8988T (cell line): ENCODE measurements around the gene UBE2F.
A peak's percentile ranks its signal among the peaks of the same experiment; 100 is the strongest.
"Not testable (repeated sequence)": the region's sequence is repeated elsewhere in the genome, so short reads cannot be mapped to it uniquely, and the experiment has no call there.

Source experiments
- DNase-seq: peaks from one replicate; pipeline ENCODE4 v3.0.0; 2011

Gene UBE2F

DNA sequence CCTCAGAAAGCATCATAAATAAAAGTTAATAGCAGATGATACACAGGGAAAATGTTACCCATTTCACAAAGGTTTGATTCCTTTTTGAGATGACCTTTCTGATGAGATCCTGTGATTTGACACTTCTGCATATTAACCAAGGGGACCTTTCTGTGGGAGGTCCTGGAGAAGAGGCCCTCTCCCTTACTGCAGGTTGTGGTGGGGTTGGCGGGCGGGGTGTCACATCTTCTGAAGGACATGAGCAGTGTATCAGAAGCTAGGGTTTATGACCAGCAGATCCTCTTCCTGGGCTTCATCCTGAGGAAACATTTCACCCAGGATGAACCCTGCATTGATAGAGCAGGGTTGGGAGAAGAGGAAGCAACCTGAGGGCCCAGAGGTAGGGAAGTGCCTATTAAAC, 56.8 kb downstream of the UBE2F start:
- no peak for DNase-seq

DNA sequence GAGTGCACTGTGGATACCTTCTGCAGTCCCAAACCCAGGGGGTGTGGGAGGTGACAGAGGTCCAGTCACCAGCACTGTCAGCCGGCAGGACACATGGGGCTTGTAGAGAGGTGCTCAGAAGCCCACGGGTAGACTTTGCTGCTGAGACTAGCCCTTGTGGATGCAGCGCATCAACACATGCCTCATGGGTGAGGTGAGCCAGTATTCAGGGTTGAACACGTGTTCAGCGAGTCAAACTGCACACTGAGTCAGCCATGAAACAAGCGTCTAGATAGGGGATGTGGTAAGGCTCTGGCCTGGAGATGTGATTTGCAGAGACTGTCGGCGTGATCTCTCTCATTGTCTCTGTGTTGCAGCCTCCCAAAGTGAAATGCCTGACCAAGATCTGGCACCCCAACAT, 58.2 kb downstream of the UBE2F start:
- no peak for DNase-seq

GRCh38 chr2:238025741-238026360, 59.0 kb downstream of the UBE2F start:
- no peak for DNase-seq

DNA sequence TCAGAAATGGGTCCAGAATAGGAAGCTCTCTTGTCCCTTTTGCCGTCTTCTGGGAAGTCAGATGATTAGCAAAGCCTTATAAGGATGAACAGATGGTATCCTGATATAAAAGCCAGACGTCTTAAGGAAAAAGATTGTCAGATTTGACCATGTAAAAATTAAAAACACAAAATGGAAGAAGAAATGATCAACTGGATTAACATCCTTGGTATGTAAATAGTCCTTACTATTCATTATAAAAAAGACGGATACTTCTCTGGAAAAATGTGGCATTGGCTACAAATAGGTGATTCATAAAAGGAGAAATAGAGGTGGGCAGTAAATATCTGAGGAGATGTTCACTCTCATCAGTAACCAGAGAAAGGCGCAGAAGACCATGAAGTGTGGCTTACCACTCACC, 60.2 kb downstream of the UBE2F start:
- DNase-seq = no peak

DNA sequence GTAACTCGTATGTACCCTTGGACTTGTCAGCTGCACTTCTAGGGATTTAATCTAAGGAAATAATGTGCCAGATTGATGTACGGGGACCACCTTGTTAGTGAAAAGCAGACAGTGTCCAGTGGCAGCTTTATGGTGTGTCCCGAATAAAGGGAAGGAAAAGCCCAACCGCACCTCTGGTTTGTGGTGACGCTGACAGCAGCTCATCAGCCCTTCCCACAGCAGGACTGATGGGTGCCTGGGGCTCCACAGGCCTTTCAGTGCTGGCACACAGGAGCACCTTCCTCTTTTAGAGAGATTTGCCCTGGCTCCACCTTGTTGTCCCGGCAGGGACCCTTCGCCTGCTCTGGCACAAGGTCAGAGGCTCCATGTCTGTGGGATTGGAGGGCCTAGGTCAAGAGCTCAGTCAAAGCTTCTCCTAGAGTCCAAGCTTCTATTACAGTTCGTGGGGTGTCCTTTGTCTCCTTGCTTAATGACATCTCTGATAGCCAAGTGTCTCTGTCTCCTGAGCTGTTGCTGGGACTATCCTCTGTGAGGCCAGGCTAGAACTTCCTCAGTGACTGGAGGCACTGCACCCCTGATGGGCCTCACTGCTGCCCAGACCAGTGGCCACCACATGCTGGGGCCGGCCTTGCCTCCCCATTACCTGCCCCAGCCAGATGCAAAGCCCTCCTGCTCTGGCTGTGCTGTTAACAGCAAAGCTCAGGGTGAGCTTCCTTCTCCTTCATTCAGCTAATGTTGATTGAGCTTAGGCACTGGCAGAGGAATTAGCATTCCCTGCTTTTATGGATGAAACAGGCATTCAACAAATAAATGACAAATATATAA, 61.0 kb downstream of the UBE2F start:
- DNase-seq = no peak

DNA sequence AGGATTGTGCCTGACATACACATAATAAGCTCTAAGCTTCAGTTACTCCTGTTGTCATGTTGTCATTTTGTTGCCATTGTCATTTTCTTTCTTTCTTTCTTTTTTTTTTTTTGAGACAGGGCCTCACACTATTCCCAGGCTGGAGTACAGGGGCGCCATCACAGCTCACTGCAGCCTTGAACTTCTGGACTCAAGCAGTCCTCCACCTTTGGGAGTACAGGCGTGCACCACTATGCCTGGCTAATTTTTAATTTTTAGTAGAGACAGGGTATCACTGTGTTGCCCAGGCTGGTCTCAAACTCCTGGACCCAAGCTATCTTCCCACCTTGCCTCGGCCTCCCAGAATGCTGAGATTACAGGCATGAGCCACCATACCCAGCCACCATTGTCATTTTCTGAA, 63.0 kb downstream of the UBE2F start:
- no peak for DNase-seq

DNA sequence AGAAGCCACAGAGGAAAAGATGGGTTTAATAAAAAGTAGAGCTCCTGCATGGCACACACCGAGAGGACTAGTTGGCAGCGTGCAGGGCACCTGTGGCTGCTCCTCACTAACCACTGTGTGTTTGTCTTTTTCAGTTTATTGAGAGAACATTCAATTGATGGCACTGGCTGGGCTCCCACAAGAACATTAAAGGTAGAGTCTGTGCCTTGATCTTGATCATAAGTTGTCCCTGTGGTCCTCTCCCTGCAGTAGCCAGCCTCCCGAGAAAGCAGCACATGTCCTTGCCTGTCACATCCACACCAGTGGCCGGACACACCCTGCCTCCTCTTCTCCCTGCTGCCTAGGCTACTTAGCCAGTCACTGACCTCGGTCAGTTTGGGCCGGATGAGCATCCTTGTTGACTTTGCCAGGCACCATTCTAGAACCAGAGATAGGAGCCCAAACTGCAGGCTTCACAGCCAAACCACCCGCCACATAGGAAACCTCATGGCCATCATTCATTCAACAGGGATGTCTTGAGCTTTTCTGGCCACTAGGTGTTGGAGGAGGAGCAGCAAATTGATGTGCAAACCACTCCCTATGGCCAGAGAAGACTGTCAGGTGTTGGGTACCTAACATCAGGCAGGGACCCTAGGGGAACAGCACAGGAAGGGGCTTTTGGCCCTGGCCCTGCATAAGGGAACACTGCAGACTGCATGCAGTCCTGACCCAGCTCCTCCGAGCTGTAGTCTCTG, 63.8 kb downstream of the UBE2F start:
- peak; percentile 33 for DNase-seq

DNA sequence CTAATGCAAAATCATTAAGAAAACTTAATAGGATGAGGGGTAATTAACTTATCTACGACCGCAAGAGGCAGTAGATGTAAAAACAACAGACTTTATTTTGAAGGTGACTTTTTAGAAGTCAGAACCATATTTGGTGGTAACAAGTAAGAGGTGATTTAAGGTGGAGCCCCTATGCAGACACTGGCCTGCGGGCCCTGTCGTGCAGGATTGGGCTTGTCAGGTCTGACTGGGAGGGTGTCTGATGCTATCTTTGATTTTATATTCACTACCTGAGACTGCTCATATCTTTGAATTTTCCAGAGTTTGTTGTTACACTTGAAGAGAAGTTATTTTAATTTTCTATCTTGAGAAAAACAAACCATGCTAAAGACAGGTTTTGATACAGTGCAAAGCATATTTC, 64.9 kb downstream of the UBE2F start:
- DNase-seq = no peak

DNA sequence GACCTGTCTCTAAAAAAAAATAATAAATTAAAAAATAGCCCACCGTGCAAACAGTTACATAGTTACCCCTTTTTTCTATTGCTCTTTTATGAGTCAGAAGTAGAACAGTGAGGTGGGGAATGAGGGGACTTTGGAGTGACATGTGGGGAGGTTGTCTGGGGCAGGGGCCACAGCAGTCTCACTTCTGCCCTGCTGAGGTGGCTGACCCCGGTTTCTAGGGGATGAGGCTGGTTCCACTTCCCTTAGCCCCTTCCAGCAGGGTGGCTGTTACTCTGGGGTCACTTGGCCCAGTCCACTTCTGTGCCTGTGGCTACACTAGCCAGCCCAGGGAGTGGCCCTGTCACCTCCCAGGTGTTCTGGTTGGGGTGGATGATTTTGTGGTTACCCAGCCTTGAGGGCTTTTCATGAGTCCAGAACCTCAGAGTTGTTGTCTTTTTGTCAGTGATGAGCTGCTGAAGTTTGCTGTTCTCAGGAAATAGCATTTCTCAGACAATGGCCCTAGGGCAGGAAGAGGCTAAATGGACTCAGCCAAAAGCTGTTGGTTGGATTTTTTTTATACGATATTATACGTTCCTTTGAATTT, 66.0 kb downstream of the UBE2F start:
- no peak for DNase-seq

- DNase-seq = not testable (repeated sequence)
Observed at GRCh38 chr2:238033991-238034390, 67.2 kb downstream of the UBE2F start.

- no peak for DNase-seq
Observed at GRCh38 chr2:238038203-238038602, 71.4 kb downstream of the UBE2F start.

GRCh38 chr2:238039151-238039550, 72.3 kb downstream of the UBE2F start:
- no peak for DNase-seq

DNA sequence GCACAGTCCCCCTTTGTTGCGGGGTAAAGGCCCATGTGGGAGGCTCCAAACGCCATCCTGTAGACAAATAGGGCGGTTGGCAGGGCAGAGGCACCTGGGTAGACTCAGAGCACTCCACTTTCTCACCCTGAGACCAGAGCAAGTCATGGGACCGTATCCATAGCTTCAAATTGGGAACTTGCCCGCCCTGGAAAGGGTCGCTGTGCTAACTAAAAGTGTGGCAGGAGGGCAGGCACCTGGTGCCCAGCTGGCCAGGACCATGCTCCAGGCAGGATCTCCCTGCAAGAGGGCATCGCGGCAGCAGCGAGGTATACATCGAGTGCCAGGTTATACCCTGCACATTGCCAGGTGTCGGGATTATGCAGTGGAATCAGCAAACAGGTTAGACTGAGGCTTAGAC, 73.2 kb downstream of the UBE2F start:
- no peak for DNase-seq

DNA sequence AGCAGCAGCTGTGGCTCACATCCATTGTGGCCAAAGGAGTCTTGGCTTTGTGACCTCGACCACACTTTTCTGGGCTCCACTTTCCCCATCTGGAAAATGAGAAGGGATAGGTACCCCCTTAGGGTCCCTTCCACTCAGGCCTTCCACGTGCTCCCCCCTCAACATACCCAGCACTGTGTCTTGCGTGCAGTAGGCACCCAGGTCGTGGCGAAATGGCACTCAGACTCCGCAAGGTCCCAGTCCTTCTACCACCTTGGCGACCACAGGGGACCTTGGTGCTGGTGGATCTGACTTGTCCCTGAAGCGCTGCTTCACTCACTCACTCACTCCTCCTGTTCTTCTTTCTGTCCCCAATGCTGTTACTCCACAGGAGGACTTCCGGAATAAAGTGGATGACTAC, 74.1 kb downstream of the UBE2F start:
- DNase-seq = no peak

GRCh38 chr2:238042090-238042489, 75.3 kb downstream of the UBE2F start:
- no peak for DNase-seq

- no peak for DNase-seq
Observed at GRCh38 chr2:238042849-238043584, 76.2 kb downstream of the UBE2F start.

DNA sequence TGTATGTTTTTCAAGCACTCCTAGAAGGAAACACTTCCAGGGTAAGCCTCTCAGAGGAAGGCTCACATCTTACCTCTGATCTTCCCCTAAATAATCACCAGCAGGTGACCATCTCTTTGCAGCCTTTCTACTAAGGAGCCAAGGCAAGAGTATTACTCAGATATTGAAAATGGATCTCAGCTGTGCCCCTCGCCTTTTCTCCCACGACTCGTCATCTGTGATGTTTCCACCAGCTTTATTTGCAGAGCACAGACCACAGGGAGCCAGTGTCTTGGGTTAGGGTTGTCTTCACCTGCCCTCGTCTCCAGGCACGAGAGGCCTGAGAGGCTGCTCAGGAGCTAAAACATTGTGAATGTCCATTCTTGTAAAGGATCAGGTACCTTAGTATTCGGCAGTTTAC, 77.0 kb downstream of the UBE2F start:
- DNase-seq = no peak

GRCh38 chr2:238045575-238045974, 78.8 kb downstream of the UBE2F start:
- no peak for DNase-seq

DNA sequence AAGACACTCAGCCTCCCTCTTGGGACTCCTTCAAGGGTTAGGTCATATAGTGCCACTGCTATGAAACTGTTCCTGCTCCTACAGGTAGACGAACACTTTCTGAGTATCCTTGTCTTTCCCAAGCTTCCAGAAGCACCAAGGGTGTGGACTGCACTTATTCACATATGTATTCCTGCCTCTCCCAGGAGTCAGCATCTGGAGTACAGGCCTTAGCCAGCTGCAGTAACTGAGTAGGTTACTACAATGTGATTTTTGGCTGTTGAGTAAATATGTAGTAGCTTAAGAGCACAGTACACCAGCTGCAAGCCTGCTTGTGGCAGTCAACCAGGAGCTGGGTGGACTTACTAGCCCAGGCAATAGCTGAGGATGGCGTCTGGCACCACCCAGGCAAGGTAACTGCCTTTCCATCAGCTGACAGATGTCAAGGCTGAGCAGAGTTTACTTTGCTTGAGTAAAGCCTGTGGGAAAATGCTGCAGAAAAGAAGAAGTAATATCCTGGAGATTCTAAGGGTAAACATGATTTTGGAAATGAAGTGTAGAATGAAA, 80.0 kb downstream of the UBE2F start:
- DNase-seq = no peak

GRCh38 chr2:238053191-238053776, 86.5 kb downstream of the UBE2F start:
- no peak for DNase-seq

GRCh38 chr2:238055841-238056240, 89.0 kb downstream of the UBE2F start:
- no peak for DNase-seq
